ENCODE data around the gene CCDC126. TPM values are rescaled to one million over a fixed set of nuclear protein-coding genes. Genes with fewer than 3 reads are reported as not detected.
"Not testable (repeated sequence)": the region's sequence is repeated elsewhere in the genome, so short reads cannot be mapped to it uniquely, and the experiment has no call there.

Gene CCDC126
- total RNA-seq, 1 donor from 2014 or later = 5.7 TPM

GRCh38 chr7:23619141-23619540 lies 22.0 kb downstream of the CCDC126 start:
- intact Hi-C loops (cut with micrococcal nuclease) = no loop called here

- intact Hi-C loops (cut with micrococcal nuclease) = no loop called here
Observed at GRCh38 chr7:23622506-23622925, 25.3 kb downstream of the CCDC126 start.

- intact Hi-C loops (cut with micrococcal nuclease) = no loop called here
Observed at GRCh38 chr7:23628370-23628769, 31.2 kb downstream of the CCDC126 start.

GRCh38 chr7:23633417-23633816 lies 36.2 kb downstream of the CCDC126 start:
- intact Hi-C loops (cut with micrococcal nuclease) = no loop called here

- intact Hi-C loops (cut with micrococcal nuclease) = no loop called here
Observed at GRCh38 chr7:23645822-23646221, 48.6 kb downstream of the CCDC126 start.

- intact Hi-C loops (cut with micrococcal nuclease) = no loop called here
Observed at GRCh38 chr7:23653942-23654341, 56.8 kb downstream of the CCDC126 start.

GRCh38 chr7:23654508-23654907 lies 57.3 kb downstream of the CCDC126 start:
- intact Hi-C loops (cut with micrococcal nuclease) = no loop called here

- intact Hi-C loops (cut with micrococcal nuclease) = no loop called here
Observed at GRCh38 chr7:23655433-23655832, 58.3 kb downstream of the CCDC126 start.

- intact Hi-C loops (cut with micrococcal nuclease) = no loop called here
Observed at GRCh38 chr7:23658831-23659427, 61.7 kb downstream of the CCDC126 start.

GRCh38 chr7:23661385-23661784 lies 64.2 kb downstream of the CCDC126 start:
- intact Hi-C loops (cut with micrococcal nuclease) = no loop called here

- intact Hi-C loops (cut with micrococcal nuclease) = no loop called here
Observed at GRCh38 chr7:23662124-23662983, 65.2 kb downstream of the CCDC126 start.

GRCh38 chr7:23662984-23663313 lies 65.8 kb downstream of the CCDC126 start:
- intact Hi-C loops (cut with micrococcal nuclease) = no loop called here

GRCh38 chr7:23664122-23664521 lies 66.9 kb downstream of the CCDC126 start:
- intact Hi-C loops (cut with micrococcal nuclease) = no loop called here

GRCh38 chr7:23672033-23672432 lies 74.9 kb downstream of the CCDC126 start:
- intact Hi-C loops (cut with micrococcal nuclease) = no loop called here

GRCh38 chr7:23679898-23680413 lies 82.8 kb downstream of the CCDC126 start, which contains the start of gene FAM221A:
TSS of gene FAM221A (plus strand) at chr7:23680199. CDS start at chr7:23680219, 20 bp downstream.
- intact Hi-C loops (cut with micrococcal nuclease) = loop anchor here (1.0 to 2.0 kb wide), 2 partner anchors 83 to 149 kb away; partner anchors contain the start of genes CCDC126 and TRA2A

GRCh38 chr7:23680414-23681405 lies 83.5 kb downstream of the CCDC126 start:
- intact Hi-C loops (cut with micrococcal nuclease) = loop anchor here (1.0 to 2.0 kb wide), 2 partner anchors 83 to 150 kb away; partner anchors contain the start of genes CCDC126 and TRA2A

- intact Hi-C loops (cut with micrococcal nuclease) = not testable (repeated sequence)
Observed at GRCh38 chr7:23684041-23684440, 86.9 kb downstream of the CCDC126 start.

- intact Hi-C loops (cut with micrococcal nuclease) = no loop called here
Observed at GRCh38 chr7:23685731-23686130, 88.5 kb downstream of the CCDC126 start.

GRCh38 chr7:23687011-23687410 lies 89.8 kb downstream of the CCDC126 start:
- intact Hi-C loops (cut with micrococcal nuclease) = no loop called here

GRCh38 chr7:23689165-23689564 lies 92.0 kb downstream of the CCDC126 start:
- intact Hi-C loops (cut with micrococcal nuclease) = no loop called here

- intact Hi-C loops (cut with micrococcal nuclease) = no loop called here
Observed at GRCh38 chr7:23691320-23691719, 94.1 kb downstream of the CCDC126 start.

Data from T-helper 2 cell treated with Interferon-gamma antibody and Interleukin-4, amounts not matched to agents 100 ng/mL and 5 ng/mL, for 36 hours (primary cell).